Thoracic aorta (tissue), 2 donors: Measurements from ENCODE around the gene RPH3AL. TPM values are rescaled to one million over a fixed set of nuclear protein-coding genes. Genes with fewer than 3 reads are reported as not detected.

ENCODE experiments used
- ATAC-seq: fragments of 150-250 bp; one replicate; pipeline ENCODE4 v1.8.0; 2017; ENCODE audit warnings: low read depth; ENCODE audit not compliant: insufficient number of reproducible peaks, low FRiP score
- DNase-seq: peaks from one replicate; pipeline ENCODE4 v3.0.0-alpha.2; 2020; ENCODE audit warnings: low spot score
- H3K27ac ChIP-seq, 2 donors: fragments of 200-600 bp; sonication (generic); 1 replicate in 1 of 2; 2 replicates in 1 of 2; pipeline ENCODE4 v1.5.1; 2016; ENCODE audit warnings: mild to moderate bottlenecking in 2 of 2, moderate library complexity in 2 of 2
- H3K27me3 ChIP-seq: fragments of 200-600 bp; sonication (generic); replicated peaks from 2 replicates; pipeline ENCODE4 v1.6.0; 2016; ENCODE audit warnings: mild to moderate bottlenecking; ENCODE audit not compliant: insufficient read depth
- H3K36me3 ChIP-seq: fragments of 200-600 bp; sonication (generic); one replicate; pipeline ENCODE4 v1.5.1; 2016
- H3K4me1 ChIP-seq, 2 donors: fragments of 200-600 bp; sonication (generic); 1 replicate in 1 of 2; 2 replicates in 1 of 2; pipeline versions ENCODE4 v1.5.1 to v1.6.0; 2016; ENCODE audit warnings: low read depth in 2 of 2, mild to moderate bottlenecking in 1 of 2; ENCODE audit not compliant: control insufficient read depth in 1 of 2
- H3K4me3 ChIP-seq: fragments of 200-600 bp; sonication (generic); 2 replicates; pipeline ENCODE4 v1.5.1; 2016; ENCODE audit warnings: mild to moderate bottlenecking
- H3K9me3 ChIP-seq: fragments of 200-600 bp; sonication (generic); 2 replicates; pipeline ENCODE4 v1.5.1; 2016
- CTCF ChIP-seq: fragments of 200-600 bp; sonication (generic); IDR thresholded peaks from one replicate; pipeline ENCODE4 v1.5.1; 2019; ENCODE audit warnings: antibody characterized with exemption
- total RNA-seq, 2 donors: library from RNA; depleted of rRNA; stranded (reverse); fragments of >200 nt; gene quantifications; one replicate each; pipeline versions ENCODE4 v1.1.0 to v1.2.3, GENCODE V29; 2016

The RPH3AL gene
- total RNA-seq, 2 donors from 2014 or later, result 6.5 to 33.1 TPM

DNA sequence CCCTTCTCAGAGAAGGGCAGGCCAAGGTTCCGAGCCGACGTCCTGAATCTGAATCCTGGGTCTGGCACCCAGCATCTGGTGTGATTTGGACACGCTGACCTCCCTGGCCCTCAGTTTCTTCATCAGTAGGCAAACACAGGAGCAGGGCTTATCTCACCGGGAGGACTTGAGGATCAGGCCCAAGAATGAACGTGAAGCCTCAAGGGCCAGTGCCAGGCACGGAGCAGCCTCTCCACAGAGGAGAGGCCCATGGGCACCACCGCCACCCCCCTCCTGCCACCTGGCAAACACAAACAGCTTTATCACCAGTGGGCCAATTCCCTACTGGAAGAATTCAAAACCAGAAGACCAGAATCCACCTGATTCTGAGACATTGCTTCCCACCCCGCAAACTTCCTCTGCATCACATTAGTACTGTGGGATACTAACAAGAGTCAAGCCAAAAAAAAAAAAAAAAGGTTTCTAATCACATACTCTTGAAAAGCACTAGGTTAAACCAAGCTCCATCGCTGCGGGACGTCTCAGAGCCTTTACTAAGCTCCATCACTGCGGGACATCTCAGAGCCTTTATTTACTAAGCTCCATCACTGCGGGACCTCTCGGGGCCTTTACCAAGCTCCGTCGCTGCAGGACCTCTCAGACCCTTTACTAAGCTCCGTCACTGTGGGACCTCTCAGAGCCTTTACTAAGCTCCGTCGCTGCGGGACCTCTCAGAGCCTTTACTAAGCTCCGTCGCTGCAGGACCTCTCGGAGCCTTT lies 103.2 kb downstream of the RPH3AL start:
- H3K4me1 ChIP-seq, result no peaks in the 10 kb centered on the region
- no peaks in the 10 kb centered on the region for H3K27me3 ChIP-seq
- no peak for TF ChIP-seq CTCF
- H3K9me3 ChIP-seq, result no peaks in the 10 kb centered on the region
- no peak overlapping the region for H3K4me3 ChIP-seq
- DNase-seq (no peak), ATAC-seq (no peak)
- H3K36me3 ChIP-seq, result no peaks in the 10 kb centered on the region
- H3K27ac ChIP-seq, result no peak overlapping the region

GRCh38 chr17:248337-249235 lies 104.0 kb downstream of the RPH3AL start:
- ATAC-seq (no peak), DNase-seq (no peak)
- no peaks in the 10 kb centered on the region for H3K27me3 ChIP-seq
- H3K4me3 ChIP-seq, result no peak overlapping the region
- H3K9me3 ChIP-seq, result no peaks in the 10 kb centered on the region
- no peaks in the 10 kb centered on the region for H3K4me1 ChIP-seq
- no peak overlapping the region for H3K27ac ChIP-seq
- no peaks in the 10 kb centered on the region for H3K36me3 ChIP-seq
- no peak for TF ChIP-seq CTCF

GRCh38 chr17:247767-248166 lies 104.8 kb downstream of the RPH3AL start:
- no peak overlapping the region for H3K4me3 ChIP-seq
- H3K9me3 ChIP-seq, result no peaks in the 10 kb centered on the region
- H3K27ac ChIP-seq, result no peak overlapping the region
- TF ChIP-seq CTCF, result no peak
- no peaks in the 10 kb centered on the region for H3K36me3 ChIP-seq
- no peaks in the 10 kb centered on the region for H3K4me1 ChIP-seq
- ATAC-seq (no peak), DNase-seq (no peak)
- no peaks in the 10 kb centered on the region for H3K27me3 ChIP-seq

DNA sequence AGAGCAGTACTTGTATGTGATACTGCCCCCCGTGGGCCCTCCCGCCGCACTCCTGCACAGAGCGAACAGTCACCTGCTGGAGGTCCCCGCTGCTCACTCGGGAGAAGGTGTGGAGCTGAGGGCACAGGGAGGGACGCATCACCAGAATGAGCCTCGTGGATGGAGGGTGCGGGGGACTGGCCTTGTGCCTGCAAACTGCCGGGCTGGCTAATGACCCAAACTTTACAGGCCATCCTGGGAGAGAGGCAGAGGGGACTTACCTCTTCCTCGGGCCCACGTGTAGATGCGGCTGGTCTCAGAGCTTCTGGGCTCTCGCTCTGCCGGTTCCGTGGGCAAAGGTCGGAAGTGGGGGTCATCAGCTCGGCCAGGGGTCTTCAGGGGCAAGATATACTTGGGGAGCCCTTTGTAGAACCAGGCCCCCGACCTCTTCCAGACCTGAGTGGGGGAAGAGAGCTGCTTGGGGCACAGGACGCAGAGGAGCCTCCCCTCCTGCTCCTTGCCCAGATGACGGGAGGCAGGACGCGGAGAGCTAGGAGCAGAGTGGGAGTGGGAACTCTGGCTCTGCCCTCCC lies 105.7 kb downstream of the RPH3AL start:
- Histone ChIP-seq H3K36me3 (no peaks in the 10 kb centered on the region), H3K4me1 (no peaks in the 10 kb centered on the region), H3K27ac (no peak overlapping the region), H3K4me3 (no peak overlapping the region), H3K27me3 (no peaks in the 10 kb centered on the region), H3K9me3 (no peaks in the 10 kb centered on the region)
- DNase-seq (no peak), ATAC-seq (no peak)
- TF ChIP-seq CTCF, result no peak

DNA sequence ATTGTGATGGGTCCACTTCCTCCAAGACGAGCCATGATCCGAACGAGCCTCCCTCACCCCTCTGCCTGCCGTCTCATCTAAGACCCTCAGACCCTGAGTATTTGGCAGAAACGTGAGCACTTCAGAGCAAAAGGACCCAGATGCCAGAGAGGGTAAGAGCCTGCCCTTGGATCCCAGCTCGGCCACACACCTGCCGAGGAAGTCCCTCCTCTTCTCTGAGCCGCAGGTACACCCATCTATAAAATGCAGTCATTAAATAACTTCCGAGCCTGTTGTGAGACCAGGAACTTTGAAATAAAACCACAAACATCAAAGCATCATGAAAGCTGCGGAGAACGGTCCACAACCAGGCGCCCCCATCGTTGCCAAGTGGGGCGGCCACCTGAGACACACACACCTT lies 106.4 kb downstream of the RPH3AL start:
- ATAC-seq, result no peak
- DNase-seq, result no peak
- no peaks in the 10 kb centered on the region for H3K36me3 ChIP-seq
- no peak overlapping the region for H3K4me3 ChIP-seq
- H3K27ac ChIP-seq, result no peak overlapping the region
- no peak for TF ChIP-seq CTCF
- H3K4me1 ChIP-seq, result no peaks in the 10 kb centered on the region
- no peaks in the 10 kb centered on the region for H3K27me3 ChIP-seq
- H3K9me3 ChIP-seq, result no peaks in the 10 kb centered on the region
